NCI-H226 (cell line): ENCODE measurements around the gene ELAVL1.
"Not testable (repeated sequence)": the region's sequence is repeated elsewhere in the genome, so short reads cannot be mapped to it uniquely, and the experiment has no call there.

Experiments used
- DNase-seq: peaks from one replicate; pipeline ENCODE4 v3.0.0-alpha.2; 2015

Gene ELAVL1

DNA sequence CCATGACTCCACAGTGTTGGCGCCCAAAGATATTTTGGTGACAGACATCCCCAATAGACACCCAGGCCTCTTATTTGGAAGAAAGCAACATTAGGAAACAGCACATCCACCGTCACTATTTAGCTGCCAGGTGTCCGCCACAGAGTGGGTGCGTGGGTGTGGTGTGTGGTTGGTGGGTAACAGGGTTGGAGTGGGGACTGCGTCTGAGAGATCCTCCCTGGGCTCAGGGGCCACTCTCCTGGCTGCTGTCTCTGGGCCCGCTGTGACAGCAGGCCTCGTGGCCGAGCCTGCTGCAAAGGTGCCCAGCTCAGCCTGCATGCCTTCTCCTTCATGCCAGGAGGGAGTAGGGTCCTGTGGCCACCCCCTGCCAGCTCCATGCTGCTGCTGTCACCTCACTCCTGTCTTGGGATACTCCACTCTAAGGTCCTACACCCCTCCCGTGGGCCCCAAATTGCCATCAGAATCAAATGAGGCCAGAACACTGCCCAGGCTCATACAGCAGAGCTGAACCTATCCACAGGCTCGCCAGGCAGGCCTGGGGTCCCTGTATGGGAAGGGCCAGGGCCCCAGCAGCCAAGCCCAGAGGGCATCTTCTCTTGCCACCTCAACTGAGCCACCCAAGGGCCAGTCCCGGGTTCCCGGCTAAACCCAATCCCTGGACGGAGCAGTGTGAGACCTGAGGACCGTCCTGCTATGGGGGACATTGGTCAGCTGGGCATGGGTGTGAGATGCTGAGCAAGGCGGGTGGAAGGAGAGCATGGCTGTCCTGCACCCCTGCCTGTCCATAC lies 37.2 kb downstream of the ELAVL1 start:
- DNase-seq, result no peak

DNA sequence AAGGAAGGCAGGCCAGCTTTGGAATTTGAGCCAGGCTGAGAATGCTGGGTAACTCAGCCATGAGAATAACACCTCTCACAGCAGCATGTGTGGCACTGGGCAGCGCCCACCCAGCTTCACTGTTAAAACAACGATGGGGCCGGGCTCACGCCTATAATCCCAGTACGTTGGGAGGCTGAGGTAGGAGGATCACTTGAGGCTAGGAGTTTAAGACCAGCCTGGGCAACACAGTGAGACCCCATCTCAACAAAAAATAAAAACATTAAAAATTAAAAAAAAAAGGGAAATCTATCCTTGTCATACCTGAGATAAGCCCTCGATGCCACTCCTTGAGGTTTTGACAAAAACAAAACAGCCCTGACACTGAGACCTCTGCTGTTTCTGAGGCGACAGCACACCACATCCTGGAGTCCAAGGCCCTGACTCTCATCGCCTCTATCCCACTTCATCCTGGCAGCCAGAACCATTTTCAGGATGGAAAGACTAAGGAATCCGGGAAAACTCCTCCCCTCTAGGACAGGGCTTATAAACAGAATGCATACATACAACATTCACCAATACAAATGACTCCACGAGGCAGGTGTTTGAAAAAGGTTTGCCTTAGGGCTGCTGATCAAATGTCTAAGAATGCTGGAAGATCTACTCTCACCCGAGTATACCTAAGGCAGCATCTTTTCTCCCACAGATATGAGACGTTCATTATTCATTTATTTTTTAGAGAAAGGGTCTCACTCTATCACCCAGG lies 39.3 kb downstream of the ELAVL1 start:
- DNase-seq, result no peak

DNA sequence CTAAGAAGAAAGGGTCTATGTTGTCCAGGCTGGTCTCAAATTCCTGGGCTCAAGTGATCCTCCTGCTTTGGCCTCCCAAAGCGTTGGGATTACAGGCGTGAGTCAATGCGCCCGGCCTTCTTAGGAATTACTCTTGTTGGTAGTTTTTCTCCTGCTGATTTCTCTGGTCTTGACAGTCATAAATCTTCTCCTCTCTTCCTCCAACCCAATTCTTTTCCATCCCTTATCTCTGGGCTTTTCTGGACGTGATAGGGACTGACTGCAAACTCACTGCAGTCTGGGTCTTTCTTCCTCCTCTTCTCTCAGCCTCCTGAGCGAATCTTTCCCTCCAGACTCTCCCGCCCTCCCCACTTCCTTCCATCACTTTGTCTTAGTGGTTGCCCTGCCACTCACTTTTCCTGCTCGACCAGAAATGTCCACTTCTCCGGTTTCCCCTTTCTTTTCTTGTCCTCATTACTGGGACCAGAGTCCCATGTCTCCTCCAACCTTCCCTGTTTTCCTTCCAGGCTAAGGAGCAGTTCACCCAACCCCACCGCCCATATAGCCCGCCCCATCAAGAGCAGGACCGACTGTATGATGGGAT lies 40.1 kb downstream of the ELAVL1 start:
- DNase-seq, result no peak

DNA sequence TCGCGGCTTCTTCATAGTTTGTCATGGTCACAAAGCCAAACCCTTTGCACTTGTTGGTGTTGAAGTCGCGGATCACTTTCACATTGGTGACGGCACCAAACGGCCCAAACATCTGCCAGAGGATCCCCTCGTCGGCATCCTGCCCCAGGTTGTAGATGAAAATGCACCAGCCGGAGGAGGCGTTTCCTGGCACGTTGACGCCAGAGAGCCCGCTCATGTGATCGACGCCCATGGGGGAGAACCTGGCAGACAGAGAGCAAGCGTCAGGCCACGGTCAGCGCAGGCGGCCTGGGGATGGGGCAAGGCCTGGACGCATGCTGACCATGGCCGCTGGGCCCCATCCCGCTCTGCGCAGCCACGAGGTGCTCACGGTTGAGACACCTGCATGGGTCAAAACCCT lies 41.9 kb downstream of the ELAVL1 start:
- no peak for DNase-seq

DNA sequence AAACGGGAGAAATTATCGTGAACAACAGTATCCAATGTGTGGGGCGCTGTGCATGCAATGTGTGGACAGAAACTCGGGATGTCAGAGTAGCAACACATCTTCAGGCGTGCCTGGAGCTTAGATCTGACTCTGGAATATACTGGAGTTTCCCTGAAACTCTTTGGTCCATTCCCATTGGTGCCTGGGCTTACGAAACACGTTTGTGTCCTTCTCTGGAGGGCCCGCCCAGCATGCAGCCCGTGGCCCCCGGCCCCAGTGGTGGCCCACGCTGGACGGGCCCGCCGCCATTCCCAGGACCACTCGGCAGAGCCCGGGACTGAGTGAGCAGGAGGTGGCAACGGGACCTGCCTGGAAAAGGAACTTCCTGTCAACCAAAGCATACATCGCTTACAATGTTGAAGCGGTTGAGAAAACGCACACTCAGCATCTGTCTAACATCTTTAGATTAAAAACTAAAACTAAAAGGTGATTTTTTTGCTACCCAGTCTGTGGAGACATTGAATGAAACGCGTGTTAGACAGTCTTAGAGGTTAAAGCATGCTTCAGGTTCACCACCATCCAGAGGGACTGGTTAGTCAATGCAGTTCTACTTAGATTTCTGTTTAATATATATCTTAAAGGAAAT lies 42.7 kb downstream of the ELAVL1 start:
- no peak for DNase-seq

DNA sequence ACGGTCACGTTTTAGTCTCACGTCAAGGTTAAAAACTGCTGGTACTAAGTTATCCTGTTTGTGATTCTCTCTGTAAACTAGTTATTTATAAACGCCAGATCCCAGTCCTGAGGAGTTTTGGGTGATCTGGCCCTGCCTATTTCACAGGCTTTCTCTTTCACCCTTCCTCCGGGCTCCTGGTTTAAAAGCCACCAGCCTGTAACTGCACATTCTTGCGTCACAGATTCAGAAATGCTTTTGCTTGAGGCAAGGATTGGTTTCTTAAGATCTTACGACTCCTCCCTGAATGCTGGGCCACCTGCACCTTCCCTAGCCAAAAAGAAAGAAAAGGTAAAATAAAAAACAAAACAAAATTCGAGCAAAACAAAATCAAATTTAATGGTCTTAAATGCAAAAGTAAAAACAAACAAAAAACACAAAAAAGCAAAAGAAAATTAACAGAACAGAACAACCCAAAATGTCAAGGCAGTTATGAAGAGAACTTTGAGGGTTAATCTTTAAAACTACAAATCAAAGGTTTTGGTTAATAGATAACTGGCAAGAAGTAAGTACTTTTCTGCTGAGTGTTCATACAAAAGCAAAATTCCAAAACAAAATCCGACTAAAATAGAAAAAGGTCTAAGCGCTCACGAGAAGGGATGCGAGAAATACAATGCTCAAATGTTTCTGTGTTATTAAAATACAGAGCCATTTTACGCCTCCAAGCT lies 43.4 kb downstream of the ELAVL1 start:
- DNase-seq, result no peak

DNA sequence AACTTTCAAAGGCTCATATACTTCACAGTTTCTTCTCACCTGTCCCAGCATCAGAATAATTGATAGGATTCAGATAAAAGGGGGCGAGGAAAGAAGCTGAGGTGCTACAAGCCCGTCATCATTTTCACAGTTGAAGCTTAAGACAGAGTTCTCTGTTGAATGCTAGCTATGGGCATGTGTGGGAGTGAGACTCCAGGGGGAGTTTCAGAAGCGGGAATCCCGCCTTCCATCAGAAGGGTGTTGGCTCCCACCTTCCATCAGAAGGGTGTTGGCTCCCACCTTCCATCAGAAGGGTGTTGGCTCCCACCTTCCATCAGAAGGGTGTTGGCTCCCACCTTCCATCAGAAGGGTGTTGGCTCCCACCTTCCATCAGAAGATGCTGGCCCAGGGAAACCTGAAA lies 44.4 kb downstream of the ELAVL1 start:
- not testable (repeated sequence) for DNase-seq

DNA sequence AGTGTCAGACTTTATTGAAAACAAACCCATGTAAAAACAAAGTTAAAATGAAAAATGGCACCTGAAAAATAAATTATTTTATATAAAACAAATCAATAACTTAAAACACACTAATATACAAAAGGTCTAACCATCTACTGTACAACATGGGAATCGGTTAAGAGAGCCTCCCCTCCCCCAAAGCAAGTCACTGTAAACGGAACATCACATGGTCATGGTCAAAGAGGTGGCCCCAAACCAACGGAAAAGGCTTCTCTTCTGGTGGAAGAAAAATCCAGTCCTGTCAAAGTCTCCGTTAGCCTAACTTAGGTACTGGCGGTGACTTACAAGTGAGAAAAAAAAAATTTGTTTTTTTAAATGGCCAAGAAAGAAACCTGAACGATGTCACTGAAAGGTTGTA lies 46.2 kb downstream of the ELAVL1 start:
- DNase-seq, result no peak

DNA sequence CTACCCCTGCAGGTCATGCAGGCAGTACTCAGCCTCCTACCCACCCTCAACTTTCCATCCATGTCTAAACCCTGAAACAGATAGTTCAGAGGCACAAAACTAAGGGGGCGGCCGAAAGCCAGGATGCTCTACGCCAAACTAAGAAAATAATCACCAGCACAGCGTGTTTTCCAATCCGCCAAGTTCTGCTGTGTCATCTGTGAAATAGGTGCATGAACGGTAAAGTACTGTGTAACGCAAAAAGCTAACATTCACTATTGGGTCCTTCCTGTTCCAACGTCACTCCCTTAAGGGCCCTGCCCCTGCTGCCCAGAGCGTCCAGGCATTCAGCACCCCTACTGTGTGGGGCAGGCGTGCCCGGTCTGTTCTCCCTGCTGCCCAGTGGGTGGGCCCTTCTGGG lies 49.7 kb downstream of the ELAVL1 start:
- no peak for DNase-seq

DNA sequence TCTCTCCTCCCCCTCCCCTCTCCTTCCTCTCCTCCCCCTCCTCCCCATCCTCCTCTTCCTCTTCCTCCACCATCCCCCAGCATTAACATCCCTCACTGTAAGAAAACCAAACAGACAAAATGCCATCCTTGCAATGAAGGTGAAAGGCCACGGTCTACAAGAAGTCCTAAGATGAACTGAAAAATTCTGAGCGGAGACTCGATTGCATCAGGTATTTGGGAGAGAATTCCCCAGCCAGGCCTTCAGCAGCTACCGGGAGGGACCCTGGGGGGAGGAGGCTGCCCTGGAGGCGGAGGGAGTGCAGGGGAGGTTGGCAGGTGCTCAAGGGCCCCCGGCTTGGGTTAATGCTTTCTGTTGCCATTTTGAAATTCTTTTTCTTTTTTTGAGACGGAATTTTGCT lies 51.9 kb downstream of the ELAVL1 start:
- peak; percentile 12 for DNase-seq

DNA sequence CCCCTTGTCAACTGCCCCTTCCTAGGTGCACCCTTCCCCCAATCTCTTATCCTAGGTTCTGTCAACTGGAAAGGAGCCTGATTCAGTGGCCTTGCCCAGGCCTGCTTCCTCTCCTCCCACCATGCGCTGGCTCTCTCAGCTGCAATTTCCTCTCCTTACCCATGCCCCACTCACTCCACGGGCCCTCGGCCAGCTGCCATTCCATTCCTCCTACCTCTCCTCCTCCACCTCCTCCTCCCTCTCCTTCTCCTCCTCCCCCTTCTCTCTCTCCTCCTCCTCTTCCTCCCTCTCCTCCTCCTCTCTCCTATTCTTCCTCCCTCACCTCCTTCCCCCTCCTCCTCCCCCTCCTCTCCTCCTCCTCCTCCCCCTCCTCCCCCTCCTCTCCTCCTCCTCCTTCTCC lies 52.4 kb downstream of the ELAVL1 start:
- DNase-seq, result peak; percentile 78

DNA sequence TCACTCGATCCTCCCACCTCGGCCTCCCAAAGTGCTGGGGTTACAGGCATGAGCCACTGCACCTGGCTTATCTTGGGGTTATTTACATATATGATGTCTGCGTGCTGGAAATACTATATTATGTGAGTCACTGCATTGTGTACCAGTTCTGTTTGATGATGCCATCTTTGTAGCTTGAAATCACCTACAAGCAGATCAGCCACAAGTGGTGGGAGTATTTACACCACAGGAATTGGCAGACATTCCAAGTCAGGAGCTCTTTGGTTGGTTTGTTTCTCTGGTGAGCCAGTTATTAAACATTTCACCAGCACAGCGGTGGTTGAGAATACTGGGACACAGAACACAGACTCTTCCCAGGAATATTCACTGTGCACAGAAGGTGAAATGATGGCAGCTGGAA lies 57.5 kb downstream of the ELAVL1 start:
- DNase-seq, result peak; percentile 75

DNA sequence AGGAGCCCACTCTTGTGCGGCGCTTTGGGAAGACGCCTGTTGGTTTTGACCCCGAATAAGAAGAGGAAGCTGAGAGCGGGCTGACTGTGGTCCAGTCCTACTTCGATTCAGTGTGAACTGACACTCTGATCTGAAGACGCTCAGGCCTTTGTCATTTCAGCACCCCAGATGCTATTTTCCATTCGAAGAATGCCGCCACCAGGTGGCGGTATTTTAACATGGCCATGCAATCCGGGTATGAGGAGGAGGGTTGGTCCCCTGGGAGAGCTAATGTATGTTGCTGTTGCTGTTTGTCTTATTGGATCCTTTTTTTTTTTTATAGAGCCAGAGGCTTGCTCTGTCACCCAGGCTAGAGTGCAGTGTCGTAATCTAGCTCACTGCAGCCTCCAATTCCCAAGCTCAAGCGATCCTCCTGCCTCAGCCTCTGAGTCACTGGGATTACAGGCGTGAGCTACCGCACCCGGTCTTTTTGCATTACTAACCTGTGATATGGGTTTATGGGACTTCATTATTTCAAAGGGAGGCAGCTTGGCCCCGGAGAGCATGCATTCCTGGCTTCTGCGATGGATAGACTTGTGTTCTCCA lies 61.2 kb downstream of the ELAVL1 start:
- DNase-seq, result peak; percentile 70

DNA sequence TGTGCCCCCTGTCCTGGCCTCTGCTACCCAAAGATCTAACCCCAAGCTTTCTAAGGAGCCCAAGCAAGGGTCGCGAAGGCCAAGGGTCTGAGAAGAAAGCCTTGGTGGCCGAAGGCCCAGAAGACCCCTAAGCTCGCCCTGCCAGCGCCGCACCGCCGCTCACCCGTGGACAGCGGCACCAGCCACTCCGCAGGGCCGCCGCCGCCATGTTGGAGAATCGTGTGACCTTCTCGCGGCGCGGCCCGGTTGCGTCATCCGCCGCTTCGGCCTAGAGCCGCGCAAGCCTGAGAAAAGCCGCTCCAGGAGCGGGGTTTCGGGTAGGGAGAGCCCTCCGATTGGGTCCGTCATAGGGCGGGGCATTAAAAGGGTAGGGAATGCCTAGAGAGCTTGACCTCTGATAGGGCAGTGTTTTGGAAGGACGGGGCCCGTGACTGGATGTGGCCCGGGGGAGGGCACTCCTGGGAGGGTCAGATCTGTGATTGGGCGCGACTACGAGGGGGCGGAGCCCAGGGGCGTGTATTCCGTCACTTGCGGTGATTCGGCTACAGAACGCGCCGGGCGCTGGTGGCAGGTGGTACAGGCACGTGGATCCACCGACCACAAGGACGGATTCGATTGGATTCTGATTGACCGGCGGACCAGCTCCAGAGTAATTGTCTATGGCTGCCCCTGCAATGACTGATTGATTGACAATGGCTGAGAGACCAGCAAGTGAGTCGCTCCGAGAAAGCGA lies 61.8 kb downstream of the ELAVL1 start, which contains the start of gene TIMM44:
TSS of gene TIMM44 (minus strand) at position 223 of the 733 bp plus-strand sequence. CDS start at position 208, 15 bp downstream.
- DNase-seq, result peak; percentile 99

DNA sequence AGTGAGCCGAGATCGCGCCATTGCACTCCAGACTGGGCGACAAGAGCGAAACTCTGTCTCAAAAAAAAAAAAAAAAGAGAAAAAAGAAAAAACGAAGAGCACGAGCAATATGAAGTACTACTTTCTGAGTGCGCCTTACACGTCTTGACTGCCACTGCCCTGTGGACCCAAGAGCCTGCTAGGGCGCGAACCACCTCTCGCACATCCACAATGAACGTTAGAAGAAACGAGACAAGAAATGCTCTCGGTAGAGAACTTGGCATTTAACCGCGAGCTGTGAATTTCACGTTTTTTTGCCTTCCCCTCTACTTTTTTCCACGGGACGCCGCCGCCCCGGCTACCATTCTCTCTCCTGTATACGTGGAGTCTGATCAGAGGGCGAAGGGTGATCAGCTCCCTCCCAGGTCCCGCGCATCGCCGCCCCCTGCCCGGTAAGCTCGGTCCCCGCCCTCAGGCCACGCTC lies 62.4 kb downstream of the ELAVL1 start:
- no peak for DNase-seq

DNA sequence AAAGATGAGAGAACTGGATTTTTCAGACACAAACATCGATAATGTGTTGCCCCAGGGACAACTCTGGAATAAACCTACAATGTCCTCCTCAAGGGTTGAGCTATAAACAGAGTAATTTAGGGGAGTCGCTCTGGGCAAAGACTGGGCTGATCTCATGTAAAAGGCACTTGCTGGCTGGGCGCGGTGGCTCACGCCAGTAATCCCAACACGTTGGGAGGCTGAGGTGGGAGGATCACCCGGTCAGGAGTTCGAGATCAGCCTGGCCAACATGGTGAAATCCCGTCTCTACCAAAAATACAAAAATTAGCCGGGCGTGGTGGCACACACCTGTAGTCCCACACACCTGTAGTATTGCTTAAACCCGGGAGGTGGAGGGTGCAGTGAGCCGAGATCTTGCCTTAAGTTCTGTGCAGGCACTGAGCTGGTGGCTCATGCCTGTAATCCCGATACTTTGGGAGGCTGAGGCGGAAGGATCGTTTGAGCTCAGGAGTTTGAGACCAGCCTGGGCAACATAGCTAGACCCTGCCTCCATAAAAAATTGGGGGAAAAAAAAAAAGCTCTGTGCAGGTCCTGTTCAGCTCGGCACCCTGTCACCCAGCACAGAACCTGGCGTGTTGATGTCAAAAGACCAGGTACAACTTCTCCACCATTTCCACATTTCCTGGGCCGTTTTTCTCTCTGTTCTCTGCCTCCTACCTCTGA lies 63.4 kb downstream of the ELAVL1 start:
- DNase-seq, result no peak

DNA sequence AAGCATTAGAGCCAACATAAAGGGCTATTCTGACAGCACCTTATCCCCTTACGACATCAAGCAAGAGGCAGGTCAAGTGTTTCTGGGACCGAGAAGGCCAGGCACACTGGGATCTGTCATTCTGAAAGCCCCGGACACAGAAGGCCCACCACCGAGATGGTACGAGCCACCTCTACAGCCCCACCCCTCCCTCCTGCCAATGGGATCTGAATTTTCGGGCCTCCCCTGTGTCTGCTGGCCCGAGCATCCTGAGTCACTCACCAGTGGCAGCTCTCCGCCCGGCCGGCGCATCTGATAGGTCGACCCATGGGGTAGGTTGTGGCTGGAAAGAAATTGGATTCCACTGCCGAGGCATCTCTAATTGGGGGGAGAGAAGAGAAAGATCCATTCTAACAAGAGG lies 64.6 kb downstream of the ELAVL1 start:
- DNase-seq, result no peak

DNA sequence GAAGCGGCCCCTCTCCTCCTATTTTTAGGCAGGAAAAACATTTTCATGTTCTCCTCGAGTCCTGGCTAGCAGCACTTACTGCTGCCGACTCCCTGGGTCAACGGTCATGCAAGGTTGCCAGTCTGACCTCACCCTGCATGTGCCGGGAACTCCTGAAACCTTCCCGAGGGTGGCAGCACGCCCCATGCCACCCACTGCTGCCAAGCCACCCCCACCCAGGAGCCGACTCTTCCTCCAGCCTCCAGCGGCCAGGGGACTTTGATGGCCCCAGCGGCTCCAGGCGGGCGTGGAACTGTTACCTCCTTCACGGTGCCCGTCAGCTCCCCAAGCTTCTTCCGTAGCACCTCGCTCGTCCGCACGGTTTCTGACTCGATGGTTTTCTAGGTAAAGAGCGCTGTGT lies 70.7 kb downstream of the ELAVL1 start:
- no peak for DNase-seq

DNA sequence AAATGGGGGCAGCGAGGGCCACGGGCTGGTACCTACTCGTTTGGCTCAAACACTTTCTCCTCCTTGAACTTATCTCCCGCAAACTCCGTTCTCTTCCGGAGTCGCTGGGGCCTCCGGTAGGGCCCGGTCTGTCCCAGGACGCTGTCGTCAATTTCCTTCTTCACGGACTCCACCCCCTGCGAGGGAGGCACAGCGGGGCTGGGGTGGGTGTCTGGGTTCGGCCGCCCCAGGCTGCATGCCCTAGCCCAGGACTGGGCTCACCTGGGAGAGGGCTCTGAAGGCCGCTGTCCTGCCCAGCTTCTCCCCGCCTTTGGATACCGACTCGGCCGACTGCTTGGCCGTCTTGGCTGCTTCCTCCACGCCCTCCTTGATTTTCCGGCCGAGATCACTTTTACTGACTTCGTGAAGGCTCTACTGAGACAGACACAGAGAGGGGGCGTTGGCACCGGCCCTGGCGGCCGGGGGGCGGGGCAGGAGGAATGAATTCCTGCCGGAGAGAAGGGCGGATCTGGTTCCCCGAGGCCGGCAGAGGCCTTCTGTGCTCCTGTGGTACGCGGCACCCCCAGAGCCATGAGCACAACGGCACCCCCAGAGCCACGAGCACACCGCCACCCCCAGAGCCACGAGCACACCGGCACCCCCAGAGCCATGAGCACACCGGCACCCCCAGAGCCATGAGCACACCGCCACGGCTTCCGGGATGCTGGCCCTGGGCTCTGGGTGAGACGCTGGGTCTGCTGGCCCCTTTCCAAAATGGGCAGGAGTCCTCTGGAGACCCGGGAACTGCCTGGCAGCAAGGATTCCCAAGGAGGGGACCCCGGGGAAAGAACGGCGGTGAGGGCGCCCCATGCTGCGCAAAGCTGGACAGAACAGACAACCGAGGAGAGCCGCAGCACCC lies 71.4 kb downstream of the ELAVL1 start:
- DNase-seq, result no peak

DNA sequence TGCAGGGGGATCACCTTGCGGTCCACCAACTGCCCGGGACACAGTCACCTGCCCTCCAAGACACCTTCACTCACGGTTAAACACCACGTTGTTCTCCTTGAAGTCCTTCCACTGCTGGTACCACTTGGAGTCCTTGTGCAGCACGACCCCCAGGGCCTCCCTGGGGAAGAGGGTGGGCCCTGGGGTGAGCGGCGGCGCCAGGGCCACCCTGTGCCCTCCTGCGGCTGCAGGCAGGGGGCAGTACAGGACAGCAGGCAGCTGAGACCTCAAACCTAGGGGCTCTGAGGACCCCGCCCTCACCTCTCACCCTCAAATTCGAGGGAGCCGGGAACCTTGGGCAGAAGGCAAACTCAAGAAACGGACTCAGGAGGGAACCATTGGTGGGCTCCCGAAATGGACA lies 72.0 kb downstream of the ELAVL1 start:
- DNase-seq, result no peak
